GM12864 (cell line): ENCODE data around the gene RIMBP2.

Experiments
- DNase-seq: peaks from one replicate; pipeline ENCODE4 v3.0.0-alpha.2; 2011; ENCODE audit warnings: low read depth
- H3K4me3 ChIP-seq: 2 replicates; pipeline ENCODE4 v1.5.1; 2011; ENCODE audit warnings: mild to moderate bottlenecking, low read depth, low read length, control low read depth
- CTCF ChIP-seq: IDR thresholded peaks from 2 replicates; pipeline ENCODE4 v1.5.1; 2011; ENCODE audit warnings: low read depth, mild to moderate bottlenecking, moderate library complexity, low read length, control low read depth, inconsistent platforms; ENCODE audit errors: missing control alignments

Gene RIMBP2

GRCh38 chr12:130715998-130716968, at the start of gene RIMBP2:
Gene RIMBP2 (minus strand): TSS chr12:130716299. CDS start chr12:130479013, 237,286 bp downstream.
- H3K4me3 ChIP-seq = peak within 1 kb of the TSS; percentile 43
- DNase-seq = no peak
- no peak for TF ChIP-seq CTCF

- no peak for DNase-seq
- TF ChIP-seq CTCF = no peak
- H3K4me3 ChIP-seq = no peak overlapping the region
Observed at GRCh38 chr12:130765186-130765659, 49.1 kb upstream of the RIMBP2 start.

GRCh38 chr12:130764475-130765185, 48.5 kb upstream of the RIMBP2 start:
- TF ChIP-seq CTCF = no peak
- no peak for DNase-seq
- no peak overlapping the region for H3K4me3 ChIP-seq

GRCh38 chr12:130764073-130764472, 48.0 kb upstream of the RIMBP2 start:
- DNase-seq = no peak
- no peak for TF ChIP-seq CTCF
- no peak overlapping the region for H3K4me3 ChIP-seq

GRCh38 chr12:130762319-130762675, 46.2 kb upstream of the RIMBP2 start:
- no peak for TF ChIP-seq CTCF
- no peak for DNase-seq
- peak overlapping the region; percentile 31; the same call in 1 of the 2 replicates for H3K4me3 ChIP-seq

- DNase-seq = no peak
- peak overlapping the region; percentile 31 for H3K4me3 ChIP-seq
- TF ChIP-seq CTCF = peak; percentile 75
Observed at GRCh38 chr12:130761537-130762318, 45.6 kb upstream of the RIMBP2 start.
